ENCODE results near the gene SCYL3.
"Not testable (repeated sequence)": the region's sequence is repeated elsewhere in the genome, so short reads cannot be mapped to it uniquely, and the experiment has no call there.

Gene SCYL3

GRCh38 chr1:169814265-169814664 lies 79.4 kb downstream of the SCYL3 start:
- no peak for DNase-seq (ENCODE audit: low read depth)

- DNase-seq (ENCODE audit: low read depth) = no peak
Measured at GRCh38 chr1:169812131-169812530, 81.6 kb downstream of the SCYL3 start.

GRCh38 chr1:169811418-169812035 lies 82.2 kb downstream of the SCYL3 start:
- not testable (repeated sequence) for DNase-seq (ENCODE audit: low read depth)

- DNase-seq (ENCODE audit: low read depth) = no peak
Measured at GRCh38 chr1:169809370-169810095, 84.2 kb downstream of the SCYL3 start.

GRCh38 chr1:169804941-169805340 lies 88.8 kb downstream of the SCYL3 start:
- DNase-seq (ENCODE audit: low read depth) = no peak

GRCh38 chr1:169802888-169803287 lies 90.8 kb downstream of the SCYL3 start:
- no peak for DNase-seq (ENCODE audit: low read depth)
